Esophagus mucosa (tissue), 1 donor: ENCODE data around the gene CNTN2. TPM values are rescaled to one million over a fixed set of nuclear protein-coding genes. Genes with fewer than 3 reads are reported as not detected.

Source experiments
- ATAC-seq: fragments of 200-7000 bp; cut with Tn5 transposase; one replicate; pipeline ENCODE4 v1.9.1; 2020
- total RNA-seq: library from RNA; stranded (reverse); gene quantifications from one replicate; pipeline ENCODE4 v1.2.4, GENCODE V29; 2023
- donor health status: DM: yes; HTN: yes; CAD: no.

The CNTN2 gene, protein sequence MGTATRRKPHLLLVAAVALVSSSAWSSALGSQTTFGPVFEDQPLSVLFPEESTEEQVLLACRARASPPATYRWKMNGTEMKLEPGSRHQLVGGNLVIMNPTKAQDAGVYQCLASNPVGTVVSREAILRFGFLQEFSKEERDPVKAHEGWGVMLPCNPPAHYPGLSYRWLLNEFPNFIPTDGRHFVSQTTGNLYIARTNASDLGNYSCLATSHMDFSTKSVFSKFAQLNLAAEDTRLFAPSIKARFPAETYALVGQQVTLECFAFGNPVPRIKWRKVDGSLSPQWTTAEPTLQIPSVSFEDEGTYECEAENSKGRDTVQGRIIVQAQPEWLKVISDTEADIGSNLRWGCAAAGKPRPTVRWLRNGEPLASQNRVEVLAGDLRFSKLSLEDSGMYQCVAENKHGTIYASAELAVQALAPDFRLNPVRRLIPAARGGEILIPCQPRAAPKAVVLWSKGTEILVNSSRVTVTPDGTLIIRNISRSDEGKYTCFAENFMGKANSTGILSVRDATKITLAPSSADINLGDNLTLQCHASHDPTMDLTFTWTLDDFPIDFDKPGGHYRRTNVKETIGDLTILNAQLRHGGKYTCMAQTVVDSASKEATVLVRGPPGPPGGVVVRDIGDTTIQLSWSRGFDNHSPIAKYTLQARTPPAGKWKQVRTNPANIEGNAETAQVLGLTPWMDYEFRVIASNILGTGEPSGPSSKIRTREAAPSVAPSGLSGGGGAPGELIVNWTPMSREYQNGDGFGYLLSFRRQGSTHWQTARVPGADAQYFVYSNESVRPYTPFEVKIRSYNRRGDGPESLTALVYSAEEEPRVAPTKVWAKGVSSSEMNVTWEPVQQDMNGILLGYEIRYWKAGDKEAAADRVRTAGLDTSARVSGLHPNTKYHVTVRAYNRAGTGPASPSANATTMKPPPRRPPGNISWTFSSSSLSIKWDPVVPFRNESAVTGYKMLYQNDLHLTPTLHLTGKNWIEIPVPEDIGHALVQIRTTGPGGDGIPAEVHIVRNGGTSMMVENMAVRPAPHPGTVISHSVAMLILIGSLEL
- 0.04 TPM for total RNA-seq

DNA sequence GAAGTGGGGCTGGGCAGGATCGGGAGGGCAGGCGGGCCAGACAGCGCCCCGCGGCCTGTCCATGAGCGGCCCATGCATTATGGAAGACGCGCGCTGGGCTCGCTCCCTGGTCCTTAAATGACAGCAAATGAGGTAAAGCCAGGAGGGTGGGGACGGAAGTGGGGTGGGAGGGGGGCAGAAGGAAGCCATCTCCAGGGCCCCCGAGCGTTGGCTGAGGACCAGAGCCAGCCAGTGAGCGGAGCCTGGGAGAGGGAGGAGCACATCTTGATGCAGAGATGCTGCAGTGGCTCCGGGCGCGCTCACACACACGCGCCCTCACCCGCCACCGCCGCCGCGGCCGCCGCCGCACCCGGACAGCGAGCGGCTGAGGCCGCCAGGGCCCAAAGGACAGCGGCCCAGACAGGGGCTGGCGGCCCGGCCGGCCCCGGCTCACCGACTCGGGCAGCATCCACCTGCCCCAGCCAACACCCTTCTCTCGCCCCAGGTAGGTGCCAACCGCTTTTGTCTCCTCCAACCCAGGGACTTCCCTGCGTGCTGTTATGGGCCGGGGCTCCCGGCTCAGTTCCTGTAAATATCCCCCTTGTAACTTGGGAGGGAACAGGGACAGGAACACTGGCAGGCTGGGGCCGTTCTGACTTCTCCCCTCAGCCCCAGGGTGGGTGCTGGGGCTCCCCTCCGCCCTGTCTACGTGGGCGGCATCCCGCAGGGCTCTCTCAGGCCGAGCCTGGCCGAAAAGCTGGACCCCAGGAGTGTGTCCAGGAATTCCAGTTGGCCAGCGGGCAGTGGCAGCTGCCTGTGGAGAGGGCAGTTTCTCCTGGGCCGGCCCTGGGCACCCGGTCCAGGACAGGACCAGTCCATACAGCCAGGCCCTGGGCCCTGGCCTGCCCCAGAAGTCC lies at the start of gene CNTN2:
Gene CNTN2, plus strand, starts transcription at position 302 of the 896 bp plus-strand sequence. CDS start 9,974 bp downstream, outside the sequence.
- ATAC-seq = peak; percentile 7

DNA sequence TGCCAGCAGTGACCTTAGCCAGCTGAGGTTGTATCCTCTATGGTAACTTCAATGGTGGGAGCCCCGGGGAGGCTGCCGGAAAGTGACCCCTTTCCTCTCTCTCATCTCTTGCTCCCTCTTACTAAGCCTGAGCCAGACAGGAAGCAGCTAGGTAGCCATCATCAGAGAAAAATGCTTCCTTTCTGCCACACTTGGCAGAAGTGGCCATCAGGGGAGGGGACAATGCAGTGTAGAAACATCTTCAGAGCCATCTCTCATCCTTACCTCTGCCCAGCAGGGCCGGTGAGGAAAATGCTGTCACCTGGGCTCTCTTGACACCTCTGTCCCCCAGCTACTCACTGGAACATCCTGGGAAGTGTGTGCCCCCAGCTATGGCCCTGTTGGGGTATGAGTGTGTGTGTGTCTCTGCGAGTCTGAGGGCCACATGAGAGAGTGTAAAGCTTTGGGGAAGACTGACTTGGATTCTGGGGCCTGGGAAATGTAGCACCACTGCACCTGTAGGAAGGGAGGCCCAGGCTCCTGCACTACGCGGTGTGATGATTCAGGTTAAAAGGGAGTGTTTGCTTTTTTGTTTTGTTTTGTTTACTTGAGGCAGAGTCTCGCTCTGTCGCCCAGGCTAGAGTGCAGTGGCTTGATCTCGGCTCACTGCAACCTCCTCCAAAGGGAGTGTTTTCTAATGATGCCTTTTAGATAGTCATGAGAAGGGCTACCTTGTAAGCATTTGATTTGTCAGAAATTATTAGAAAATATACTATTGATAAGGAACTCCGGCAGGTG lies 48.7 kb upstream of the CNTN2 start:
- no peak for ATAC-seq

DNA sequence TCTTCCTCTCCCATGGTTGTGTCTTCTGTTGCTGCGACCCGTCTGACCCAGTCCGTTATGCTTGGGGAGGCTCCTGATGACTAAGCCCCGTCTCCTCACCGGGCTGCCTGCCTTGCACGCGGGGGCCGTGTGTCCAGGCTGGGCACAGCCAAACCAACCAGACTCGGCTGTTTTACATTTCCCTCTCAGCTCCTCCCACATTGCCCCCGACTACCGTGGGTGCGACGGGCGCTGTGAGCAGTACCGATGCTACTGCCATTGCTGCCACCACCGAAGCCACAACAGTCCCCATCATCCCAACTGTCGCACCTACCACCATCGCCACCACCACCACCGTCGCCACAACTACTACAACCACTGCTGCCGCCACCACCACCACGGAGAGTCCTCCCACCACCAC lies 46.0 kb upstream of the CNTN2 start:
- no peak for ATAC-seq

DNA sequence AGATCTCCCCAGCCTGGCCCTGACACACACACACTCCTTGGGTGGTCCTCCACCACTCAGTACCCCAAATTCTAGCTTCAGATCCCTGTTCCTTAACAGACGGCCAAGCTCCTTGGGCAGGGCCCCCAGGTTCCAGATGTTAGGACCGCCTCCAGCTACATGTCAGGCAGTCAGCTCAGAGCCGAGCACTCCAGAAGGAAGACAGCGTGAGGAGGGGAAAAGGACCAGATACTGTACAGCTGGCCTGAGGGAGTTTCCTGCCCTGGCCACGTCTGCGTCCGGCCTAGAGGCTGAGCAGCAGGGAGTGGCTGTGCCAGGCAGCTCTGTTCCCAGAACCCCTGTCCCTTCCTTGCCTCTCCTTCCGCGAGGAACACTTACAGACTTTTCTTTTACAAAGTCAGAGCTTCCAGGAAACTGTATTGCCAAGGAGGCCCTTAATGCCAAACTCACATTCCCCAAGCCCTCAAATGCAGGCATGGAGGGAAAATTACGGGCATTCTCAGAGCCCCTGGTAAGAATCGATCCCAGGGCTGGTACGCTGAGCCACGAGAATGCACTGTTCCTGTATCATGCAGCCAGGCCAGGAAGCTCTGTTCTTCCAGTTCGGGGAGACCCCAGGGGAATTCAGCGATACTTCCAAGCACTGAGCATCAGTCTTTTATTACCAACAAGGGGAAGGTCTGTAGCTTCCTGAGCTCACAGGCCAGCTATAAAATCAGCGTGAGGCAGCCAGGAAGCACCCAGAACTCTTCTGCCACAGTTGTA lies 45.2 kb upstream of the CNTN2 start:
- ATAC-seq = no peak

DNA sequence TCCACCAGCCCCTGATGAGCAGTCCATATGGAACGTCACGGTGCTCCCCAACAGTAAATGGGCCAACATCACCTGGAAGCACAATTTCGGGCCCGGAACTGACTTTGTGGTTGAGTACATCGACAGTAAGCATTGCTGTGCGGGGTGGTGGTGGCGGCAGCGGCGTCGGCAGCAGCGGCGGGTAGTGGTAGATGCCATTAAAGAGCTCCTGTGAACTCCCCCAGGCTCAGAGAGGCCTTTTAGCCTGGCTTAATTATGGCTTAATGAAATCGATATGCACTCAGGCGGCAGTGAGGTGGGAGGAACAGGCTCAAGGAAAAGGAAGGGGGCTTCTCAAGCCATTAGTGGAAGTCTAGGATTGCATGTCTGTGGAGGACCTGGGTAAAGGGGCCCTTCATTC lies 41.9 kb upstream of the CNTN2 start:
- ATAC-seq = no peak

DNA sequence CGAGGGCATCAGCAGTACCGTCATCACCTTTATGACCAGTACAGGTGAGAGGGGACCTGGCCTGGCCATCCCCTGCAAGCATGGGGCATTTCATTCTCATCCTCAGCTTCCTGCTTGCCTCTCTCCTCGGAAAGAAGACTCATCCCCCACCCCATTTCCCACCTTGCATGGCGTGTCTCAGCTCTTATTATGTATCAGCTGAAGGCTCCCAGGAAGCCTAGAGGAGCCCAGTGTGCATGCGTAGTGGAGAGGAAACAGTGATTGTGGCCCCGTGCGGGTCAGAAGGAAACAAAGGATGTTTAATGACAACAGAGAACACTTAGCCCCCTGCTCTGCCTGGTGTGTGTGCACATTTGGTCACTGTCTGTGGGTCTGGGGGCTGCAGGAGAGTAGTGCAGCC lies 40.3 kb upstream of the CNTN2 start:
- ATAC-seq = no peak

DNA sequence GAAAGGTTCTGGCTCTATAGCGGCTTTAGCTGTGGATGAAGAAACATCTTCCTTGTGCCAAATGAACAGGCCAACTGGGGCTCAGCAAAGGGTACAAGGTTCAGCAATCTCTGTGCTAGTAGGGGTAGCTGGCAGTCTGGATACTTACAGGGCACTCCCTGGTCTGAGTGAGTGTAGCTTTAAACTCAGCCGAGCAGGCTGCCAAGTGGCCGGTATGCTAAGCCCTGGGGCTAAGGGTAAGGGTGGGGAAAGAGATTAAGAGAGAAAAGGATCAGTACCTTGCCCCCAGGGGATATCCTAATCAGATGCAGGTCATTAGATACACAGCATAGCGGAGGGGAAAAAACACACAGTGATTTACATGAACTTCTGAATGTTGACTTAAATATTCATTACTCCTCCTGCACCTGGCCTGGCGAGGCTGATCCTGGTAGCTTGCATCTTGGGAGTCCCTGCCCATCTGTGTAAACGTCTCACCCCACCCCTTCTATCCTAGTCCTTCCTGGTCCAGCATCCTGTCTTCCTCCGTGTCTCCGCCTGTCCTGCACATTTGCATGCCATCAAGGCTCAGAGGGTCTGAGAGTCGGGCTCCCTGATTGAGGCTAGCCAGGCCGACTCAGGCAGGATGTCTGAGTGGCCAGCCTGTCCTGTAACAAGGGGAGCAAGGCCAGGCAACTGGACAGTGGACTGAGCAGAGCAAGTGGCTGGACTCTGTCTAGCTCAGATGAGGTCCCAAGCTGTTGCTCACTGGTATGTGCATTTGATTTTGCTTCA lies 39.5 kb upstream of the CNTN2 start:
- no peak for ATAC-seq

DNA sequence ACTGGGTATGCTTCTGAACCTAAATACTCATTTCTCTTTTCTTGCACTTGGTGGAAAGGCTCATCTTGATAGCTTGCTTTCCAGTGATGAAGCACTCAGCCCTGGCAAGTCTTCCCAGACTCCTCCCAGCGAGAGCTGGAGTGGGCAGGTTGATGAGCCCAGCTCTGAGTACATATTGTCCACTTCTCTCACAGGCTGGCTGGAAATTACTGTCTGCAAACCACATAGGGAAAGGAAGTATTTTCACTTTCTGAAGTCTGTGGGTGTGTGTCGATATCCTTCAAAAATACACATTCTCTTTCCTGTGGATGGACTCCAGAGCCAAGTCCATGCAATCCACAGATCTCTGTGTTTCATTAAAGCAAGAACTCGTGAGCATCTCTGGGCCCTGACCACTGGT lies 38.7 kb upstream of the CNTN2 start:
- ATAC-seq = no peak

DNA sequence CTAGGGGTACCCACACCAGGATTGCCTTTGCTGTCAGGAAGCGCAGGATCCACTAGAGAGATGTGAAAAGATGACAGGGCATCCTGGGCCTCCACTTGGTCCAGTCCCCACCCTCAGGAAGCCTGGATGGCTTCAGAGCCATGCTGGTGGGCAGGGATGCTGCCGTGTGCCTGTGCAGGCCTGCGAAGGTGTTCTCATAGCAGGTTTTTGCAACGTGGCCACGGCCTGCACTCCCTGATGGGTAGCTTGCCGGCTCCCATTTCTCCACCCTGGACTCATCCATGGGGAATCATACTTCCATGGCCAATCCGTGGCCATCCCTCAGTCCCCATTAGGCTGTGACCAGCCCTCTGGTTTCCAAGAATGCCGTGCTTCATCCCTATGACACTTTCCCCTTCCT lies 34.1 kb upstream of the CNTN2 start:
- no peak for ATAC-seq

DNA sequence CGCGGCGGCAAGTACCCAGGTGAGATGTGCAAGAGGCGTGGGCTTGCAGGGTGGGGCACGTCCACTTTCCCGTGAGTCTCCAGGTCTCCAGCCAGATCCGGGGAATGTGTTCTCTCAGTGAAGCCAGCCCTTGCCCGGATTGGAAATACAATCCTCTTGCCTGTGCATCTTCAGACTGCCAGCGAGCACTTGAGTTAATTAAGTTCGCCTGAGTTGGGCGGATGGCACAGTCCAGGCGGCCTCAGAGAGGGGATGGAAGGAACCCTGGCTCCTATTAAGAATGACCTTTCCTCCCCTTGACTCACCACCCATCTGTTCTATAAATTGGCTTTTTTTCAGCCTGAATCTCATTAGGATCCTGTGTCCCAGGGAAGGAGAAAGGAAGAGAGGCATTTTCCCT lies 33.3 kb upstream of the CNTN2 start:
- no peak for ATAC-seq

DNA sequence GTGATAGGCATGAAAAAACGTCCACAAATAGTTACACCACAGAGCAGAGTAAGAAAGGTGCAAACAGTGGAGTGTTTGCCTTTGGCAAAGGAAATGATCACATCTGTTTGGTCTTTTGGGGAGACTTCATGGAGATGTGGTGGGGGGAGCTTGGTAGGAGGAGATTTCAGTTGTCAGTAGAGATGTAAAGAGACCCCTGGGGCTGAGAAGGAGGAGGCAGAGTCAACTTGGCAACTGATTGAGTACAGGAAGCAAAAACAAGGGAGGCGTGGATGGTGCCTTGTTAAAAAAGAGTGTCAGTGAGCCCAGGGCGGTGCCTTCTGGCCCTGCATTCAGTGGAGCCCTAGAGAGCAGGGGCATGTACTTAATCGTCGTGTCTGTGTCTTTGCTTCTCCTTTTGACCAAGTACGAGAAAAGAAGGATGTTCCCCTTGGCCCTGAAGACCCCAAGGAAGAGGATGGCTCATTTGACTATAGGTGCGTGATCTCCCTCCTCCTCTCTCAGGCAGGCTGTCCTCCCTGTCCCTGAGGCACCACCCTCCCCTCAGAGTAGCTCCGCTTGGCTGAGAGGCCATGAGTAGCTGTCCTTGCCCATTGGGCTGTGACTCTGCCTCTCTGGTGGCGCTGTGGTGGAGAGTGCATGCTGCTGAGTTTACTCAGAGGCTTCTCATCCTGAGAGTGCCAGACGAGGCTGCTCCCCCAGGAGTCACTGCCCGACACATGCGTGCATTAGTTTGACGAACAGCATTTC lies 30.4 kb upstream of the CNTN2 start:
- no peak for ATAC-seq

DNA sequence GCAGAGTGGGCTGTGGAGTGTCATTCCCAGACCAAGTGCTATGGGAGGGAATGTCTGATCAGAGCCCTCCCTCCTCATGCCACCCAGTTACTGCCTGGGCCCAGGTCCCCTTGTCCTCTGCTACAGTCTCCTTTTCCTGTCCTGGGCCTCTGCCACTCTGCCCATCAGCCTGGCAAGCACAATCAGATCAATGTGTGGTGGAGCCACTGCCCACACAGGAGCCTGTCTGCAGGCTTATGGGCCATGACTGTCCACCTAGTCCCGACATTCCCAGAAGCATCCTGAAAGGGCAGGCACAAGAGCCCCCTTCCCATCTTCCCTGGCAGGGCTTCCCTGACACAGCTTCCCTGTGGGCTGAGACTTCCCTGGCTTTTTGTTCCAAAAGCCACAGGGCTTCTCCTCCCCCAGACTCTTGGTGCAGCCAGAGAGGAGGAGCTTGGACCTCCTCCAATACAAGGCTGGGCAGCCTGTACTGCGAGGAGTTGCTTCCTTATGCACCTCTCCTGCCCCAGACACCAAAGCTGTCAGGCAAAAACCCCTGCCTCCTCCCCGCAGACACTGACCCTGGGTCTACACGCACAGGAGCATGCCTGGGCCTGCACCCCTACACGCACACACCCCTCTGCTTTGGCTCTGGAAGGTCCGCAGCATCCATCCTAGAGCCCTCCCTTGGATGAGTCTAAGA lies 29.2 kb upstream of the CNTN2 start:
- peak; percentile 49 for ATAC-seq

DNA sequence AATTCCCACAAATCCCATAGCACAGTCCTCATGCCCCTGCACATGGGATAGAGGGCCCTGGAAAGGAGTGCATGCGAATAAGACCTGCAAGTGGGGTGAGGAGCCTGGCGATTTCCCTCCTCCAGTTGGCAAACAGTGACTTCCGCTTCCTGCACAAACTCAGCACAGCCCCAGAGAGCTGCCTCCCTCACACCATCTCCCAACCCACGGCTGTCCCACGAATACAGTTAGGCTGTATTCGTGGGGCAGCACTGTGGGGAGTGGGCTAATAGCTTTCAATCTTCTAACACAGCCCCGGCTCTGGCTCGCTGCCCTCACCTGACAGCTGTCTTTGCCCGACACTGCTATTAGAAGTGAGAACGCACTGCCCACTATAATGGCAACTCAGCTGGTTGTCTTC lies 28.2 kb upstream of the CNTN2 start:
- no peak for ATAC-seq

DNA sequence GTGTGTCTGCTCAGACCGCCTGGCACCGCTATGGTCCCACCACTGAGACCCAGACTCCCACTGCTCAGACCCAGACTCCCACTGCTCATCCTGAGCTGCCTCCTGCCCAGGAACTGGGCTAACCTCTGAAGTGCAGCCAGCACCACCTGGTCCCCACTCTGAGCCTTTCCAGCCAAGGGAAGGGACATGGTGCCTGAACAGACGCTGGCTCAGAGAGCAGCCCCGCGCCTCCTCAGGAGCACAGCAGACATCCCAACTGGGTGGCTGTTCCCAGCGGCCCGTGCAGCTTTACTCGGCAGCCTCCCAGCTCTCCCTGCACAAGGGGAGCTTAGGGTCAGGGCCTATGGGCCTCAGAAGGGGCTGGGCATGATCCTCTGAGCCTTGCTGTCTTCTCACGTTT lies 27.8 kb upstream of the CNTN2 start:
- ATAC-seq = no peak

DNA sequence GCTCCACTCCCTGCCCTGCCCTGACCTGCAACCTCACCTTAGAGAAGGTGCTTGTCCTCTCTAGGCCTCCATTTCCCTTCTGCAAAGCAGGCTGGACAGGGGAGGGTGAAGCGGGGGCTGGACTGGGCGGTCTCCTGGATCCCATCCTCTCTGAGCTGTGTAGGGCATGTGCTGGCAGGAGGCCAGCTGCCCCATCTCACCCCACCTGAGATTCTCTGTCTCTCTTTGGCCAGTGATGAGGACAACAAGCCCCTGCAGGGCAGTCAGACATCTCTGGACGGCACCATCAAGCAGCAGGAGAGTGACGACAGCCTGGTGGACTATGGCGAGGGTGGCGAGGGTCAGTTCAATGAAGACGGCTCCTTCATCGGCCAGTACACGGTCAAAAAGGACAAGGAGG lies 26.9 kb upstream of the CNTN2 start:
- ATAC-seq = no peak

DNA sequence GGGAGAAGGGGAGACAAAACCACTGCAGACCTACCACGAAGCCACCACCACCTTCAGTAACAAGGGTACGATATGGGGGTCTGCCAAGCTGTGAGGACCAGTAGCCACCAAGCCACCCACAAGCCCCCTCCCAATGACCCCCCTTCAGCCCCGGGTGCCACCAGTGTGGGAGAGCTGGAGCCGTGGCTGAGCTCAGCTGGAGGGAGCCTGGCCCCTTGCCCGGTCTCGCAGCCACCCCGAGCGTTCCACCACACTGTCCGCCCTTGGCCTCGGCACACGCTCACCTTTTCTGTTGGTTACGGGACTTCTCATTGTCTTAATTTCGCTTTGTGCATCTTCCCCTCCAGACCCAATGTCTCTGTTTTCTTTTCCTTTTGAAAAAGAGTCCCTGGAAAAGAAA lies 26.4 kb upstream of the CNTN2 start:
- no peak for ATAC-seq

DNA sequence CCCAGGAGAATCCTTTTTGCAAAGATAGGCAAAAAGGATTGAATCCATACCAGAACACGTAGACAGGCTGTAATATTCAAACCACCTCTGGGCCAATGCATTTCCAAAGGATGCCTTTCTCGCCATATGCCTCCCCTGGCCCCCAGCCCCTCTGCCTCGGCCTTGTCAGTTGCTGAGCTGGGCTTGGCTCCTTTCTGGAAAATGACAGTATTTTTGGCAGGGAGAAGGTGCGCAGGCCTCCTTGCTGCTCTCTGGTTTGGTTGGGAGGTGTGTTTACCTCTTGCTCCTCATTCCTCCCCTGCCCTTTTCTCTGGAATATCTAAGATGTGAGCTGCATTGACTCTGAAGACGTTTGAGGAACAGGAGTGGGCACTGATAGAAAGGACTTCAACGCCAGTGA lies 26.0 kb upstream of the CNTN2 start:
- no peak for ATAC-seq

DNA sequence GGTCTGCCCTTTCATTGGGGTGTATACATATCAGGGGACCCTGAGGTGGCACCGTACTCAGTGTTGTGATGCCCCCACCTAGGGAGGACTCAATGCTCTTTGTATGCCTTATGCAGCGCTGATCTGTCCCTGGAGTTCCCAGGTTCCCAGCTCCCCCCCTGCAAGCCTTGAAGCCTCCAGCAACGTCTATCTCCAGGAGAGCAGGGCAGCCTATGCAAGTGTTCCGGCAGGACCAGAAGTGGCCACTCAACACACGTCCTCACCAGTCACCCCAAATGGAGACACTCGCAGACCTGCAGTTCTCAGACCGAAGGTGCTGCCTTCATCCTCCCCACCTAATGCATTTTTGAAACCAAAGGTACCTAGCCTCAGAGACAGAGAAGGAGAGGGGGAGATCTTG lies 25.2 kb upstream of the CNTN2 start:
- ATAC-seq = no peak

DNA sequence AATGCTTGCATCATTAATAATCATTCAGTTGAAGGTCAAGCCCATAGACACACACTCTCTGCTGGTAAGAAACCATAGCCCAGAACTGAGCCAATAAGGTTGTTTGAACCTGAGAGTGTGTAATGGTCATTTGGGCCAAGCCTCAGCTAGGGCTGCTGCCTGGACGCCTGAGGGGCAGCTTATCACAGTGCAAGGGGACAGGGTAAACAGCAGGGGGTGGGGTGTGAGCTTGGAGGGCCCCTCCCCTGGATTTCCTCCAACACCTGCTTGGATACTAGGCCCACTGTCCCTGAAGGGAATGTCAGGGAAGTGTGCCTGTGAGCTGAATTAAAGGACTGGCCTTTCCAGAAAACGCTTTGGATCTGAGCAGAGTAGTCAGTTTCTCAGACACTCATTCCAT lies 24.6 kb upstream of the CNTN2 start:
- ATAC-seq = no peak
